Activated gamma-delta T cell (primary cell): Measurements from ENCODE around the gene PKIG.
"Not testable (repeated sequence)": the region's sequence is repeated elsewhere in the genome, so short reads cannot be mapped to it uniquely, and the experiment has no call there.

Experiments
- DNase-seq: peaks from one replicate; lab custom pipeline; 2025; lab: John Stamatoyannopoulos, UW

PKIG gene

DNA sequence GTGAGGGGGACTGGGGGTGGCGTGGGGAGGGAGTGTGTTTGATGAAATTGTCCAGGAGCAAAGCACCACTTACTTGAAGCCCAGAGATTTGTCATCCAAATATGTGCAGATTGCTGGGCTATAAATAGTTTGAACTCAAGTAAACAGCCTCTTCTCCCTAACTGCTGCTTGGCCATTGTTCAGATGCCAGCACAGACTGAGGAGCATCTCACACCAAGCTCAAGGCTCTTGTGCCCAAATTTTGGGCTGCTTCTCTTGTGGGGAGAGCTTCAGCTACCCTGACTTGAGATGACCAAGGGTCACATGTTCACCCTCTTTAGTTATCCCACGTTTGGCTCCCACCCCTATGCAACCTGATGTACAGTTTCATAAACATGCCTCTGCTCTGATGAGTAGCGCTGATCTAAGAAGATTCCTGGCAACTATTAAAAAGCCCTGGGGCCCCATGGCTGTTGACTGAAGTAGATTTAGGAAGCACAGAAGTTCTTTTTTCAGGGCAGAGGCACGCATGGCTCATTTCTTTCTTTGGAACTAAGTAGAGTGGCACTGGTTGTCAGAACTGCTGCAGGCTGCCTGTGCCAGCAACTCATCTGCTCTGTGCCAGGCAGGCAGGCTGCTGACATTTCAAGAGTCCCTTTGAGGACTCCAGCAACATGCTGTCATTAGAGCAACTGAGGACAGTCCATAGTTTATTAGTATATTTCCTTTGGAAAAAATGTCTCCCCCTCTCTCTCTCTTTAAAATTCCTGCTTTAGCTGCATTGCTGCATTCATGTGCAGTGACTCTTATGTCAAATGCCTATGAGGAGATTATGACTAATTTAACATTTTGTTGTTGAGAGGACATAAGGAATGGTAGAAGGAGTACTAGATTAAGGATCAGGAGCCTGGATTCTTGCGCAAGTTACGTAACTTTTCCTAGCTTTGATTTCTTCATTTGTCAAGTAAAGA is 9.6 kb upstream of the PKIG start:
- DNase-seq = no peak

DNA sequence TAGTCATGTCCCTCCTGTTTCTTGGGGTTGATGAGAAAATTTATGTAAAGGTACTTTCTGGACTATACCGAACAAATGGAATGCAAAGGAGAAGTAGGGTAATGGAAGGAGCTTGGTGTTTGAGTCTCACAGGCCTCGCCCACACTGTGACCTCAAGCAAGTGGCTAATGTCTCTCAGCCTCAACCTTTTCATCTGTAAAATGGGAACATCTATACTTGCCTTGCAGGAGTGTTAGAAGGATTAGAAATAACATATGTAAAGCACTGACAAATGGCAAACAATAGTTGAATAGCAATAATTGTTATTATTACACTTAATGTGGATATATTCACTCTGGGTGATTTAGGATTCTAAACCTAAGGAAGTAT is 8.9 kb upstream of the PKIG start:
- DNase-seq = no peak

DNA sequence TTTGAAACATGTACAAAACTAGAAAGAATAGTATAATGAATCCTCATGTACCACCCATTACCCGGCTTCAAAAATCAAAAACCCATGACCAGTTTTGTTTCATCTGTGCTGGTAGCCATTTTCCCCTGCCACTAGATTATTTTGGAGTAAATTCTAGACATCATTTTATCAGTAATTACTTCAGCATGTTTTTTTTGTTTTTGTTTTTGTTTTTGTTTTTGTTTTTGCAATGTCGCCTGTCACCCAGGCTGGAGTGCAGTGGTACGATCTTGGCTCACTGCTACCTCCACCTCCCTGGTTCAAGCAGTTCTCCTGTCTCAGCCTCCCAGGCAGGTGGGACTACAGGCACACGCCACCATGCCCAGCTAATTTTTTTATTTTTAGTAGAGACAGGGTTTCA is 8.0 kb upstream of the PKIG start:
- no peak for DNase-seq

DNA sequence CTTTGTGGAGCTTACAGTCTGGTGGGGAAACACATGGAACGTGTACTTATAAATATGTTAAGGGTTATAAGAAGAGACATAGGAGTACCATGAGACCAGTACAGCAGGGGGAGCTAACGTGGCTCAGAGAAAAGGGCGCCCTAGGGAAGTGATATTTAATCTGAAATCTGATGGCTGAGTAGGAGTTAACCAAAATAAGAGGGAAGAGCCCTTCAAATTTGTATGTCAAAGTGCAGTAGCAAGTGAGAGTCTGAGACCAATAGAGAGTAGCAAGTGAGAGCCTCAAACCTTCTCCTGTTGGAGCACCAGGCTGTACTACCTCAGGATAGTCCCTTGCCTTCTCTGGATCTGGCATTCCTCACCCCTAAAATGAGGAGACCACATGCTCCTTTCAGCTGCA is 6.1 kb upstream of the PKIG start:
- DNase-seq = no peak

DNA sequence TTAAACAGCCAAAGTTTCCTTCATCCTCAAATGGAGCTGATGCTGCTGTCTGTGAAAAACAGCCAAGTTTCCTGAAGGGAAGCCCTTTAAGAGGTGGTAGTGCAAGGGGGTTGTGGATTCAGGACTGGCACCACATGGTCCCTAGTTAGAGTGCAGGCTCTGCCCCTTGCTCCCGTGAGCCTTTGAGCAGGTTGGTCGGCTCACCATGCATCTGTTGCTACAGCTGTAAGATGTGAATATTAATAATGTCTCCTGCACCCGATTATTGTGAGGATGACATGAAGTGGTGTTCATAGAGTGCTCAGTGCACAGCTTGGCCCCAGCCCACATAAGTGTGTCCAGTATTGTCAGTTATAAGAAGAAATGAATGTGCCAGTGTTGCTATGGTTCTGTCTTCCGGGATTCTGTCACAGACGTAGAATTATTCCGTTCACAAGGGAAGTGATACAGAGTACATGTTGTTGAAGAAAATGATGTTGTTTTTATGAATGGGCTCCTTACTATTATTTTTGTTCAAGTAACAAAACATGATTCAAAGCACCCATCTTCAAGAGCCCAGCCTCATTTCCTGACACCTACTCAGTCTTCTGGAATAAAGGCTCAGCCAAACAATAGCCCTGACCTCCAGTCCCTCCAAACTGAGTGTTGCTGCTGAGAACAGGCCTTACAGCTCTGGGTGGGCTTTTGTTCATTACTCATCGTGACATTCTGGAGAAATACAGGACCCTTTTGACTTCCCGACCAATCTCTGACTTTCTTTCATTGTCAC is 2.9 kb upstream of the PKIG start:
- no peak for DNase-seq

DNA sequence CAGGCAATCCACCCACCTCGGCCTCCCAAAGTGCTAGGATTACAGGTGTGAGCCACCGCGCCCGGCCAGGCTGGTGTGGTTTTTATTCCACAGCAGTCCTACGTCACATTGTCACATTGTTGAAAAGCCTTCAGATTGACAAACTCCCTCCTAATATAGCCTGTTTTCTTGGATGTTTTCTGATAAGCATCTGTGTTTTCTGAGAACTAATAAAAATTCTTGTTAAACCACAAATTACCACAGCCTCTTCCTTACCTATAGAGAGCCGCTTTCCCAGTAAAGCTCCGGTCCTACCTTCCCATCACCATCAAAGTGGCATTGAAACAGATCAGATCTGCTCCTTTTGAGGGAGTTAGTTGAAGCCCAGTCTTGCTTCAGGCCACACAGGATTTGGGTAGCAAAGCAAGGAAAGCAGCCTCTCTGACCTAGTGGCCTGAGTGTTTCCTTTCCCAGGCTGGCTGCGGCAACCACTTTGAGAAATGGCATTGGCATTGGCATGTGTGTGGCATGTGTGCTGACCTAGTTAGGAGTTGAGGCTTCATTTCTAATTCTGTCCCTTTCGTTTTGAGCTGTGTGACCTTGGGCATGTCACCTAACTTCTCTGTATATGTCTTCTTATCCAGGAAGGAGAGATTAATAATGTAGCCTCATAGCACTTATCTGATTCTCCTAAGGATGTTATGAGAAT is 1.7 kb upstream of the PKIG start:
- DNase-seq = no peak

DNA sequence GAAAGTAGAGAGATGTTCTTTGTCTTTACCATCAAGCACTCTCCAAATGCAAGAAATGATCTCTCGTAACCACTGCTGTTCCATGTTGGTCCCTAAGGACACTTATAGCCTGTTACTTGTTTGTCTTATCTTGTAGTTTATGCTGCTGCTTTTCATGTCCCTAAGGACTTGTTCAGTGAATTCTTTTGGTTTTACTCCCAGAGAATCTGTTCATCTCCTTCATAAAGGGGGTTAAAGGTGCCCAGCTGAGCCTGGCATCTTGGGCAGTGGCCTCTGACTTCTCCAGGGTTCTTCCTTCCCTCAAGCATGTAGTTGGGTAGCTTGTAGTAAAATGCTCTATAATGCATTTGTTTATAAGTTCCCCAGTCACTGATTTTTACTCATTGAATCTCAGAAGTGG is 864 bp upstream of the PKIG start:
- DNase-seq = no peak

DNA sequence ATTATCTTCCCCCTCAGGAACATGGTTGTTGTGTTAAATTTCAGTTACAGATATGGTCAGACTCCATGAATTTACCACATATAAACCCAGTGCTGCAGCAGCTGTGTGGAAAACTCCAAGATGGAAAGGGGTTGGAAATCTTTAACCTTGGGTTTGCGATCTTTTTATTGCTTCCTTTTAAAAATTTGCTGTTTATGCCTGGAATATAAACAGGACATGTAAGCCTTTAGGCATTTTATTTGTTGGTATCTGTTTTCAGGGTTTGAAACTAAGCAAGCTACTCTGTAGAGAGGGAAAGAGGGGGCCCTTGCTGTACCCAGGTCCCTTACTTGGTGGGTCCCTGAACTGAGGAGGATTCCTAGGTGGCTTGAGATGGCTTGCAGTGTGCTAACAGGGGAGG is 778 bp downstream of the PKIG start:
- DNase-seq = no peak

DNA sequence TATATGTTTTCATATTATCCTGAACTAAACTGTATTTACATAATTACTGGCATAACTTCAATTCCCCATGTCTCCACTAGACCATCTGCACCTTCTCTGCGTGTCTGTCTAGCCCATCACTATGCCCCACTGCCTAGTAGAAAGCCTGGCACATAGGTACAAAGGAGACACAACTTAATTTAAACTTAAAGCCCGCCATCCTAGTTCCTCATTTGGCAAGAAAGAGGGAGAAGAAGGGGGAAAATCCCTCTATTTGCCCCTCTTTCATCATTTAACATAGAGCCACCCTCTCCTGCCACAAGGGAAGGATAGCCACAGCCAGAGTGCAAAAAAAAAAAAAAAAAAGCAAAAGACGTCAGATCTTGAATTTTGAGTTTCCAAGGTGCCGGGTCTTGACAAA is 1.8 kb downstream of the PKIG start:
- DNase-seq = no peak

DNA sequence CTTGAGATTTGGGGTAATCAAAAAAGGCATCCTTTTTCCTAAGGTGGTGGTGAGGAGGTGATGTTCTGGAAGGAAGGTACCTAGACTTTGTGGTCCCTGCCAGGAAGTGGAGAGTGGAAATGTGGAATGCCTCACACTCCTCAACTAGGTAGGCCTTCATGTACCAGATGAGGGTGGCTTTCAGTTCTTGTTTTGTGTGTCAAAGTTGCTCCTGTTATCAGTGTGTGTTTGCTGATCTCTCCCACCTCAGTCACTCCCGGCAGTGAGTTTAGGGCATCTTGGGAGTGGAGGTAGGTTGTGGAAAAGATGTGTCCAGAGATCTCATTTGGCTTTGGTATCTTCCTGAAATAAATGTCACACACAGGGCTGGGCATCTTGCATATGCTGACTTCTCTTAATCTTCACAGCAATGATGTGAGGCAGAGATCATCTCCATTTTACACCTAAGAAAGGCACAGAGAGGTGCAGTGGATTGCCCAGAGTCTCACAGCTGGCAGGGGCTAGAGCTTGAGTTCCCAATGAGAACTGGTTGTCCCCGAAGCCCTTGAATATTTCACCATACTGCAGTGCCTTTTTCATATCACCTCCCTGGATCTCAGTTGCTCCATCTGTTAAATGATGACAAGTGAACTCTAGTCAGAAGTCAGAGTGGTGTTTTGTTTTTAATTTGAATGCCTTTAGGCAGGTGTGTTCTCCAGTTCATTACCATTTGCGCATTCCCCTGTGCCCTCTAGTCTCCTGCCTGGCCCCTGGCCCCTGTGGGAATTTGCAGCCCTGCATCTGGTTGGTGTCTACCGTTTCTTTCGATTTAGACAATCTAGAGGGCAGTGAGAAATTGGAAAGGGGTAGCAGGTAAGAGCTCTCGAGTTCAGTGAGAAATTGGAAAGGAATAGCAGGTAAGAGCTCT is 2.9 kb downstream of the PKIG start:
- no peak for DNase-seq

DNA sequence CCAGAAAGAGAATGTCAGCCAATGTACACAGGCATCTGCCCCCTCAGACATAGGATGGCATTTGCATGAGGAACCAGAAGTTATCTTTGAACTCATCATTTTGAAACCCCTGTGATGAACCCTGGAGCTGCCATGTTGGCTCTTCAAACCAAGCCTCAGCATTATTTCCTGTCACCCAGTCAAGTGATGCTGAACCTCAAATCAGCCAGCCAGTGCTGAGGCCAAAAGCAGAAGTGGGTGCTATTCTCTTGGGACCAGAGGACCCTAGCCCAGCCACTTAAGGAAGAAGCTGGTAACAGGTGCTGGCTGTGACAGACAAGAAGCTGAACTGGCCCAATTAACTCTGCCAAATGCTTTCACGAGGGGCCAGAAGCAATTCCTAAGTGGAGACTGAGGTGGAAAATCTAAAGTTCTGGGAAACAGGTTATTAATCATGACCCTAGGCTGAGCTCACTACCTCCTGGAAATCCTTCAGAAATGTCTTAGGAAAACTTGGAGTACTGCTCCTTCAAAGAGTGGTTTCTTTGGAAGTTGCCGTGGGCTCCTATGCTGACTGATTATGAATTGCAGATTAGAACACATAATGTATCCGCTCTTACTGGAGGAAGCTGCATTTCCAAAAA is 4.0 kb downstream of the PKIG start:
- DNase-seq = no peak

DNA sequence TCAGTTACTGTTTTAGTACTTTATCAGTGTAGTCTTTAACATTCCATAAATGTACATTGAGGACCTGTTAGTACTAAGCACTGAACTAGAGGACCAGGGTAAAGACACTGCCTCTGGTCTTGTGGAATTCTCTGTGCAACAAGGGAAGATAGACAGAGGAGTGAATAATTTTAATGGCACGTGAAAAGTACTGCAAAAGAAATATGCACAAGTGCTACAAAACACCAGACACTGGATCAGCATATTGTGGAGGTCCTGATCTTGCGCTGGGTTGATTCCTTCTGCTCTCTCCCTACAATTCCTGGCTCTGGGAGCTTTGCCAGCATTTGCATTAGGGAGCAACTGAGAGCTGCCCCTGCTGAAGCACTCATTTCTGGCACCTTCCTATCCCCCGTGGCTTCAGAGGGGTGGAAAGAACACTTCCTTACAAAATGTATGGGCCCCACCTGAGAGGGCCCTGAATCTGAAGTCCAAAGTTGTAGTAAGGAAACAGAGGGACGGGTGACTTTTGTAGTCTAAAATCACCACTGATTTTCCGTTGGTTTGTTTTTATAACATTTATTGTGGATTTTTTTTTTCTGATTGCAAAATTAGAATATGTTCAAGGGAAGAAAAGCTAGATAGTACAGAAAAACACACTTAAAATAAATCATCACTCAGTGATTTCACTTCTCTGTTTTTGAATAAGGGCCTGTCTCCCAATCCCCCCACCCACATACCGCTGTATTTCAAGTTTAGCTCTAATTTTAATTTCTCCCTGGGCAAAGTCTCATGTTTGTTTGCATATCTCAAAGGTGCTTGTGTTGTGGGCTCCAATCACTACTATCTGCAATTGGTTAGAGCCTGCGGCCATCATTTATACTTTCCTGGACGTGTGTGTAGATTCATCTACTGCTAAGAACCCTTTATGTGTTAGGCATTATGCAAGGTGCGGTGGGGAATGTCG is 4.9 kb downstream of the PKIG start:
- no peak for DNase-seq

DNA sequence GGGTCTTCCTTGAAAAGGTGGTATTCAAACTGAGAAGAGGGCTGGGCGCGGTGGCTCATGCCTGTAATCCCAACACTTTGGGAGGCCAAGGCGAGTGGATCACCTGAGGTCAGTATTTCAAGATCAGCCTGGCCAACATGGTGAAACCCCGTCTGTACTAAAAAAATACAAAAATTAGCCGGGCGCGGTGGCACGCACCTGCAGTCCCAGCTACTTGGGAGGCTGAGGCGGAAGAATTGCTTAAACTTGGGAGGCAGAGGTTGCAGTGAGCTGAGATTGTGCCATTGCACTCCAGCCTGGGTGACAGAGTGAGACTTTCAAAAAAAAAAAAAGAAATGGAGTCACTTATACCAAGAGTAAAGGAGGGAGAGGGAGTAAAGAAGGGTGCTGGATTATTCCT is 5.9 kb downstream of the PKIG start:
- DNase-seq = not testable (repeated sequence)

DNA sequence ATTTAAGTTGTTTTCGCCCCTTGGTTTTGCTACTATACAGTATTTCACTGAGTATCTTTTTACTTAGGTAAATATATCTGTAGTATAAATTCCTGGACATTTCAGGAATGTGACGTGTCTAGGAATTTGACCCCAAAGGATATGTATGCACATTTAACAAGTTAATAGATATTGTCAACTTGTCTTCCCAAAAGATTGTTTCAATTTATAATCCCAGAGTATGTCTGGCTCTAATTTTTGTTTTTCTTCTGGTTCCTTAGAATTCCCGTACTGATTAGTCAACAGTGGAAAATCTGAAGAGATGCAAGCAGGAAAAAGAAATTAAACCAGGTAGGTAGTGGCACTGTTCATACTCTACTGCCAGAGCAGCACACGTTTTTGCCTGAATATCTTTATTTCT is 7.2 kb downstream of the PKIG start:
- no peak for DNase-seq

DNA sequence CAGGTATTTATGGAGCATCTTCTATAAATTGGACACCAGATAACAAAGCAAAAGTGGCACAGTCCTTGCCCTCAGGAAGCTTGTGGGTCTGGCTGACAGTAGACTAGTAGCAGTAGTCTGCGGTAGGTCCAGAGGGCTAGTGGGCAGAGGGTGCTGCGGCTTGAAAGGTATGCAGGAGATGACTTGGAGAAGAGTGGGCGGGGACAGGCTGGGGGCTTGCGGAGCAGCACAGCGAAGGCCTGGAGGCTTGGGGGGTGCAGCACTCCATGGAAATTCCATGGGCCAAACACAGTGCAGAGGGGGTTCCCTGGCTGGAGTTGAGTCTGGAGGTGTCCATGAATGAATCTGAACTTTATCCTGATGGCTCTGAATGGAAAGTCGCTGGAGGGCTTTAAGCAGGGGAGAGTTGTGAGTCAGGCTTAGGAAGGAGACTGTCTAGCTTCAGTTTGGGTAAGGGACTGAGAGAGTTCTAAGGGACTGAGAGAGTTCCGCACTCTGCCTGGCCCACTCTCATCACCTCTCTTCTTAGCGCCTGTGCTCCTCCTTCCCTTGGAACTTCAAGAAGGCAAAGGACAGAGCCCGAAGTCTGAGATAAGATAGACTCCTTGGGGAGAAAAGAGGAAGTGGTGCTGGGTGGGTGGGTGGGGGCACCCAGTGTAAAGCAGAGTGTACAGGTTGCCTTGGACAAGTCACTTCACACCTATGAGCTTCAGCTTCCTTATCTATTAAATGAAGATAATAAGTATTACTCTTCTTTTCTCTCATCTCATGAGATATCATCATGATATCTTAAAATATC is 8.8 kb downstream of the PKIG start:
- no peak for DNase-seq

DNA sequence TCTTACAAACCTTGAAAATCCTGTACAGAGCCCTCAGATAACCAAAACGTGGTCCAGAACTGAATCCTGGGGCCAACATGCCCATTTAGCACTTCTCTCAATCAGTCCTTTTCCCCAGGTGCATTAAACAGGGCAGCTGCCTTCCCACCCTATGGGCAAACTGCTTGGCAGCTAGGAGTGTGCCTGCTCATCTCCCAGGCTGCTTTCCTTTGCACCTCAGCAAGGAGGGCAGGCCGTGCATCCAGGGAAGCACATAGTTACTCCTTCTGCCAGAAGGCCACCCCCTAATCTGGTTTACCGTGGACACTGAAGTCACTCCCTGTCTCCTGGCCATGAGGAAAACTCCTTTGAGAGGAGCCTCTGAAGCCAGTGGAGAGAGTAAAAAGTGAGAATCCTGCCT is 10.0 kb downstream of the PKIG start:
- no peak for DNase-seq

DNA sequence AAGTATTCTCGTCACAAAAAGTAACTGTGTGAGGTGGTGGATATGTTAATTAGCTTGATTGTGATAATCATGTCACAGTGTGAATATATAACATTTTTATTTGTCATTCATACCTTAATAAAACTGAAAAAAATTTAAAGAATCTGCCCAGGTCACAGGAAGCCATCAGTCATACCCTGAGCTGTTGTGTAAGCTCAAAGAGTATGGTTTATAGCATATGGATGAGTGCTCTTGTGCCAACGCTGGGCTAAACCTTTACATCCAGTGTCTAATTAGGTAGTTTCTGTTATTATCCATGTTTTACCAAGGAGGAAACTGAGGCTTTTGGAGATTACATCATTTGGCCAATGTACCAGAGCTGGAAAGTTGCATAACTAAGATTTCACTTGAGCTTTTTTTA is 11.4 kb downstream of the PKIG start:
- no peak for DNase-seq

DNA sequence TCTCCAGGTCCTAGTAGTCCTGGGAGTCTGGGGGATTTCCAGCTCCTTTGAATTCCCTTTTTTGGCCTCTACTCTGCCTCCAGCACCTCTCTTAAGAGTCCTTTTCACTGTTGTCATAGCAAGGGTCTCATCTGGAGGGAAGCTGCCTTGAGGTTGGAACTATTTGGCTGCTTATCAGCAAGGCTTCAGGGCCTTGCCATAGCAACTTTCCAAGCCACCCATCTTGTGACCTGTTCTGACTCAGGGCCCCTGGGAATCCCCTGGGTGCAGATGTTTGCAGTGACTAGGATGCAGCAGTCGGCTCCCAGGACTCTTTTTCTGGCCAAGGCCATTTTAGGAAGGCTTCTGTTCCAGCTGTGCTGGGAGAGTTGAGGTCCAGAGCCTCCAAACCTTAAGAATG is 12.4 kb downstream of the PKIG start:
- DNase-seq = no peak

DNA sequence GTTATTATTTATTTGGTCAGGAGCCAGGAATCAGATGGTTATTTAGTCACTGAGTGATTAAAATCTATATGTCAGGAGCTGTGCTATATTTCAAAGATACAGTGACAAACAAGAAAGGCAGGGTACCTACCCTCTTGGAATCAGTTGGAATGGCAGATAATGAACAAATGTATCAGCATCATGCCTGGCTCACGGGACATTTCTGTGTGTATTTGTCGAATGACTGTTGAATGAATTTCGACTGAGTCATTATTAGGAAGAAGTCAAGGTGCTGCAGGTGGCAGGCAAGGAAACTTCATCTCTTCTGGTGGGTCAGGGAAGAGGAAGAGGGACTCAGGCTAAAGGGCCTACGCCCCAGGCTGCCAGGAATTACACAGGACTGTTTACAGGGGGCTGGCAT is 13.6 kb downstream of the PKIG start:
- DNase-seq = no peak
